ENCODE data around the gene ARID3A. TPM values are rescaled to one million over a fixed set of nuclear protein-coding genes. Genes with fewer than 3 reads are reported as not detected.

ARID3A gene
- total RNA-seq, 4 donors from 2014 or later: 1.8 to 9.9 (median 7.8) TPM

GRCh38 chr19:937259-937694 is 11.4 kb downstream of the ARID3A start:
- Histone ChIP-seq H3K4me3 (no peak overlapping the region), H3K36me3 (no peaks in the 10 kb centered on the region), H3K4me1 (peaks cover 20 to 35% of the 10 kb centered on the region in 2 donors), H3K27me3 (no peaks in the 10 kb centered on the region), H3K9me3 (no peaks in the 10 kb centered on the region), H3K27ac (no peak overlapping the region)
- in situ Hi-C loops (cut with MboI; ENCODE audit: low sequenced_read_pairs in 4 of 4): no loop called here
- ATAC-seq (no peak), DNase-seq (no peak)
- TF ChIP-seq POLR2A (IDR thresholded peaks at IDR 0.05) (no peak), CTCF (IDR thresholded peaks at IDR 0.05 in 4 of 5, conservative IDR thresholded peaks at IDR 0.05 in 1 of 5) (no peak)
- intact Hi-C loops (cut with DNase I; ENCODE audit: low total_unique reads): no loop called here

- Histone ChIP-seq H3K4me3 (no peak overlapping the region), H3K36me3 (no peaks in the 10 kb centered on the region), H3K27ac (no peak overlapping the region), H3K27me3 (no peaks in the 10 kb centered on the region), H3K9me3 (no peaks in the 10 kb centered on the region), H3K4me1 (peaks cover 18 to 27% of the 10 kb centered on the region in 2 donors)
- ATAC-seq: no peak
- intact Hi-C loops (cut with DNase I; ENCODE audit: low total_unique reads) (no loop called here), in situ Hi-C loops (cut with MboI; ENCODE audit: low sequenced_read_pairs in 4 of 4) (no loop called here)
- no peak for DNase-seq
- TF ChIP-seq CTCF (IDR thresholded peaks at IDR 0.05 in 4 of 5, conservative IDR thresholded peaks at IDR 0.05 in 1 of 5) (no peak), POLR2A (IDR thresholded peaks at IDR 0.05) (no peak)
Measured at GRCh38 chr19:938233-938923, 12.5 kb downstream of the ARID3A start.

GRCh38 chr19:939439-939838 is 13.6 kb downstream of the ARID3A start:
- Histone ChIP-seq H3K27ac (no peak overlapping the region), H3K9me3 (no peaks in the 10 kb centered on the region), H3K4me3 (no peak overlapping the region), H3K27me3 (no peaks in the 10 kb centered on the region), H3K4me1 (peaks cover 8 to 16% of the 10 kb centered on the region in 2 donors), H3K36me3 (no peaks in the 10 kb centered on the region)
- in situ Hi-C loops (cut with MboI; ENCODE audit: low sequenced_read_pairs in 4 of 4) (no loop called here), intact Hi-C loops (cut with DNase I; ENCODE audit: low total_unique reads) (no loop called here)
- no peak for ATAC-seq
- TF ChIP-seq POLR2A (IDR thresholded peaks at IDR 0.05) (no peak), CTCF (IDR thresholded peaks at IDR 0.05 in 4 of 5, conservative IDR thresholded peaks at IDR 0.05 in 1 of 5) (no peak)
- DNase-seq: no peak

- Histone ChIP-seq H3K9me3 (no peaks in the 10 kb centered on the region), H3K27ac (peak overlapping the region in 1 of 4 donors; percentile 68), H3K4me3 (no peak overlapping the region), H3K36me3 (no peaks in the 10 kb centered on the region), H3K4me1 (peaks cover 5 to 12% of the 10 kb centered on the region in 2 donors), H3K27me3 (no peaks in the 10 kb centered on the region)
- ATAC-seq (no peak), DNase-seq (no peak)
- in situ Hi-C loops (cut with MboI; ENCODE audit: low sequenced_read_pairs in 4 of 4) (no loop called here), intact Hi-C loops (cut with DNase I; ENCODE audit: low total_unique reads) (no loop called here)
- TF ChIP-seq CTCF (IDR thresholded peaks at IDR 0.05 in 4 of 5, conservative IDR thresholded peaks at IDR 0.05 in 1 of 5) (no peak), POLR2A (IDR thresholded peaks at IDR 0.05) (no peak)
Measured at GRCh38 chr19:939922-940321, 14.1 kb downstream of the ARID3A start.

Measured in gastrocnemius medialis (tissue), 4 donors.